B cell (primary cell): ENCODE results near the gene SNAP29. TPM values are rescaled to one million over a fixed set of nuclear protein-coding genes. Genes with fewer than 3 reads are reported as not detected.

Source experiments
- ATAC-seq: fragments of 200-7000 bp; cut with Tn5 transposase; one replicate; pipeline ENCODE4 v1.10.0; 2021; ENCODE audit warnings: low read depth, mild to moderate bottlenecking, moderate number of reproducible peaks, moderate library complexity
- CTCF ChIA-PET: fragments of 350-600 bp; sonication (Branson Sonifier 250); formaldehyde crosslinking; loops from one replicate; lab custom pipeline; 2021; ENCODE audit warnings: antibody characterized with exemption, inconsistent platforms; lab: Charles Lee
- POLR2A ChIA-PET: fragments of 350-600 bp; sonication (Branson Sonifier 250); formaldehyde crosslinking; loops from one replicate; lab custom pipeline; 2021; ENCODE audit warnings: antibody characterized with exemption; lab: Charles Lee
- DNase-seq: peaks from one replicate; pipeline ENCODE4 v3.0.0; 2013
- H2AFZ ChIP-seq: 2 replicates; pipeline ENCODE4 v1.6.1; 2012; ENCODE audit warnings: mild to moderate bottlenecking, low read depth, low read length; ENCODE audit not compliant: insufficient read depth, poor library complexity, severe bottlenecking
- H3K27ac ChIP-seq, 2 donors: 1 replicate in 1 of 2; 2 replicates in 1 of 2; pipeline ENCODE4 v1.5.1; 2012 to 2013; ENCODE audit warnings: low read length in 2 of 2, mild to moderate bottlenecking in 2 of 2, moderate library complexity in 1 of 2
- H3K27me3 ChIP-seq, 4 experiments: fragments of 200-600 bp in 1 of 4; sonication (generic) in 1 of 4; replicated peaks in 1 of 4; 1 replicate in 2 of 4; 2 replicates in 2 of 4; pipeline versions ENCODE4 v1.6.1 to v1.7.0; 2013 to 2016; ENCODE audit warnings: low read length in 3 of 4, mild to moderate bottlenecking in 2 of 4, mixed read lengths in 1 of 4, moderate library complexity in 1 of 4; ENCODE audit not compliant: insufficient read depth in 4 of 4, control insufficient read depth in 3 of 4; ENCODE audit errors: control extremely low read depth in 1 of 4
- H3K36me3 ChIP-seq, 2 experiments: replicated peaks in 1 of 2; 1 replicate in 1 of 2; 2 replicates in 1 of 2; pipeline versions ENCODE4 v1.6.1 to v1.7.1; 2013; ENCODE audit warnings: low read length in 1 of 2; ENCODE audit not compliant: insufficient read depth in 2 of 2, control insufficient read depth in 1 of 2; ENCODE audit errors: control extremely low read depth in 1 of 2, extremely low read depth in 1 of 2
- H3K4me1 ChIP-seq, 2 donors: fragments of 200-600 bp in 1 of 2; sonication (generic) in 1 of 2; 1 replicate in 1 of 2; 2 replicates in 1 of 2; pipeline versions ENCODE4 v1.5.1 to v1.6.1; 2013 to 2017; ENCODE audit warnings: low read length in 2 of 2; ENCODE audit not compliant: control insufficient read depth in 2 of 2, insufficient read depth in 2 of 2
- H3K4me2 ChIP-seq: replicated peaks from 2 replicates; pipeline ENCODE3; 2012; ENCODE audit warnings: mild to moderate bottlenecking, low read depth, low read length; ENCODE audit not compliant: poor library complexity, severe bottlenecking
- H3K4me3 ChIP-seq, 5 experiments: fragments of 200-600 bp in 1 of 5; sonication (generic) in 1 of 5; 1 replicate in 3 of 5; 2 replicates in 2 of 5; pipeline versions ENCODE4 v1.5.1 to v1.7.0; 2011 to 2016; ENCODE audit warnings: low read length in 4 of 5, mild to moderate bottlenecking in 4 of 5, low read depth in 2 of 5, control low read depth in 1 of 5, moderate library complexity in 1 of 5; ENCODE audit not compliant: insufficient read depth in 1 of 5; ENCODE audit errors: control extremely low read depth in 1 of 5, extremely low read depth in 1 of 5
- H3K79me2 ChIP-seq: fragments of 200-600 bp; sonication (generic); one replicate; pipeline ENCODE4 v1.6.0; 2016; ENCODE audit warnings: low read length; ENCODE audit not compliant: control insufficient read depth, insufficient read depth
- H3K9ac ChIP-seq: fragments of 200-600 bp; sonication (generic); 2 replicates; pipeline ENCODE4 v1.6.1; 2017; ENCODE audit warnings: mild to moderate bottlenecking, low read length, moderate library complexity
- H3K9me3 ChIP-seq, 3 donors: one replicate each; pipeline versions ENCODE4 v1.6.1 to v1.7.1; 2013; ENCODE audit warnings: low read length in 2 of 3; ENCODE audit not compliant: control insufficient read depth in 2 of 3, insufficient read depth in 1 of 3; ENCODE audit errors: control extremely low read depth in 1 of 3
- H4K20me1 ChIP-seq: 2 replicates; pipeline ENCODE4 v1.6.0; 2012; ENCODE audit warnings: mild to moderate bottlenecking, low read length; ENCODE audit not compliant: insufficient read depth, control insufficient read depth, poor library complexity, severe bottlenecking
- H3K27ac Mint-ChIP-seq: one replicate; pipeline ENCODE4 v1.8.0; 2021; ENCODE audit warnings: mixed read lengths
- H3K27me3 Mint-ChIP-seq: one replicate; pipeline ENCODE4 v1.8.0; 2021; ENCODE audit warnings: mixed read lengths
- H3K4me1 Mint-ChIP-seq: one replicate; pipeline ENCODE4 v1.8.0; 2021; ENCODE audit warnings: mixed read lengths
- H3K4me3 Mint-ChIP-seq: one replicate; pipeline ENCODE4 v1.8.0; 2021; ENCODE audit warnings: mixed read lengths
- H3K9me3 Mint-ChIP-seq: one replicate; pipeline ENCODE4 v1.8.0; 2022; ENCODE audit warnings: mixed read lengths; ENCODE audit not compliant: insufficient read depth
- CTCF ChIP-seq: fragments of 200-600 bp; IDR thresholded peaks from one replicate; pipeline ENCODE4 v1.8.0; 2022; ENCODE audit warnings: antibody characterized with exemption, mild to moderate bottlenecking
- EZH2 ChIP-seq: IDR thresholded peaks from 2 replicates; pipeline ENCODE4 v1.6.1; 2012; ENCODE audit warnings: borderline replicate concordance, low read depth, mild to moderate bottlenecking, moderate library complexity, low read length; ENCODE audit not compliant: insufficient read depth, poor library complexity, severe bottlenecking
- WGBS: methylation state at CpG from one replicate; pipeline ENCODE4 v1.1.5; 2013; ENCODE audit warnings: missing lambda C conversion rate; ENCODE audit not compliant: insufficient coverage; 5-methylcytosine and 5-hydroxymethylcytosine counted together
- intact Hi-C: fragments of 100-400 bp; cut with micrococcal nuclease; formaldehyde crosslinking; loops from one replicate; pipeline ENCODE4 v1.10.0; 2022
- polyA plus RNA-seq: library from polyadenylated mRNA; depleted of rRNA; stranded (reverse); fragments of >200 nt; gene quantifications from 2 replicates; pipeline ENCODE4 v1.2.3, GENCODE V29; 2012
- total RNA-seq, 2 donors: library from RNA; stranded (reverse); fragments of 120-200 nt in 1 of 2; gene quantifications; 1 replicate in 1 of 2; 2 replicates in 1 of 2; pipeline versions ENCODE4 v1.2.3 to v1.2.4, GENCODE V29; 2013 to 2022

Gene SNAP29
- total and polyA plus RNA-seq, 2 donors (not counting 1 experiment from before 2014, with no cell fraction given): 13.4 to 17.4 TPM

- H3K4me1 Mint-ChIP-seq: peaks cover 11% of the 10 kb centered on the region
- Histone ChIP-seq H3K9ac (no peak overlapping the region), H3K4me2 (no peak overlapping the region), H2AFZ (no peak overlapping the region), H3K27ac (no peak overlapping the region), H3K9me3 (no peaks in the 10 kb centered on the region), H3K4me3 (no peak overlapping the region), H3K36me3 (peaks cover 0 to 64% of the 10 kb centered on the region in 2 experiments), H4K20me1 (no peaks in the 10 kb centered on the region), H3K79me2 (no peaks in the 10 kb centered on the region), H3K4me1 (peaks cover 3 to 10% of the 10 kb centered on the region in 2 donors), H3K27me3 (no peaks in the 10 kb centered on the region)
- no peaks in the 10 kb centered on the region for H3K27me3 Mint-ChIP-seq
- intact Hi-C loops: no loop called here
- CTCF ChIA-PET: no interaction called here
- no peak overlapping the region for H3K4me3 Mint-ChIP-seq
- H3K27ac Mint-ChIP-seq: no peak overlapping the region
- POLR2A ChIA-PET: no interaction called here
- DNase-seq (no peak), ATAC-seq (no peak)
- no peaks in the 10 kb centered on the region for H3K9me3 Mint-ChIP-seq
- TF ChIP-seq CTCF (no peak), EZH2 (no peak)
- 100% methylated on average over 4 of the region's 4 CpGs for whole genome bisulfite sequencing
Measured at GRCh38 chr22:20813056-20813455, 45.8 kb upstream of the SNAP29 start.

- no peak for TF ChIP-seq EZH2
- TF ChIP-seq CTCF: no peak
- H3K4me1 Mint-ChIP-seq: peaks cover 4% of the 10 kb centered on the region
- WGBS: no CpG with 5 or more reads among the region's 5 CpGs
Measured at GRCh38 chr22:20814221-20814808, 44.5 kb upstream of the SNAP29 start.

More at GRCh38 chr22:20814221-20814808, 44.5 kb upstream of the SNAP29 start:
- Histone ChIP-seq H3K27me3 (no peaks in the 10 kb centered on the region), H3K27ac (no peak overlapping the region), H3K4me1 (peaks cover 0 to 6% of the 10 kb centered on the region in 2 donors), H3K9me3 (no peaks in the 10 kb centered on the region), H4K20me1 (no peaks in the 10 kb centered on the region), H2AFZ (no peak overlapping the region), H3K36me3 (peaks cover 8 to 67% of the 10 kb centered on the region in 2 experiments), H3K79me2 (no peaks in the 10 kb centered on the region), H3K4me2 (no peak overlapping the region), H3K4me3 (no peak overlapping the region), H3K9ac (no peak overlapping the region)
- POLR2A ChIA-PET: no interaction called here
- Mint-ChIP-seq H3K9me3 (no peaks in the 10 kb centered on the region), H3K27ac (no peak overlapping the region), H3K27me3 (no peaks in the 10 kb centered on the region), H3K4me3 (no peak overlapping the region)
- CTCF ChIA-PET: no interaction called here
- ATAC-seq (no peak), DNase-seq (no peak)
- intact Hi-C loops: no loop called here
